ENCODE data around the gene HLA-DQA2. TPM values are rescaled to one million over a fixed set of nuclear protein-coding genes. Genes with fewer than 3 reads are reported as not detected.

HLA-DQA2 gene
- total RNA-seq, 1 donor from 2014 or later, result 1.8 TPM

DNA sequence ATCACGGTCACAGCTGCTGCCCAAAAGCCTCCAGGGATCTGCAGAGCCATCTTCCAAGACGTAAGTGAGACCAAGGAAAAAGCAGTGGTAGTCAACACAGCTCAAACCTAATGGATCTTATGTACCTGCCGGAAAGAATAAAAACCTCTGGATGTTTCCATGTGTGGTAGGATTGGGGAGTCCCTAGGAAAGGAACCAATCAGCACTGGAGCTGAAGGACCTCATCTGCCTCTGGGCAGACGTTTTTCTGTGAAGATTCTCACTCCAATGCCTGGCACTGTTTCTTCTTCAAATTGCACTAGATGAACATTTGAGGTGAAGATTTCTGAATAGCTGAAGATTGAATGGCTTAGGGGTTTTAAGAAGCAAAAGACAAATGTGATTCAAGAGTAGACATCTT, 22.2 kb downstream of the HLA-DQA2 start, which contains the start of gene HLA-DQB2:
Gene HLA-DQB2, minus strand, starts transcription at position 112 of the 400 bp plus-strand sequence. Its CDS starts 62 bp downstream, at position 50.
- no peak for DNase-seq
- Histone ChIP-seq H3K4me3 (no peak within 1 kb of the TSS), H3K27me3 (ENCODE audit: low read depth) (peaks cover 90% of the 10 kb centered on the region), H3K9me3 (replicated peaks) (no peaks in the 10 kb centered on the region), H3K4me1 (no peaks in the 10 kb centered on the region), H3K27ac (replicated peaks) (no peak within 1 kb of the TSS), H3K36me3 (no peaks in the 10 kb centered on the region)
- intact Hi-C loops (cut with micrococcal nuclease), result no loop called here
- TF ChIP-seq, protein P1, sequence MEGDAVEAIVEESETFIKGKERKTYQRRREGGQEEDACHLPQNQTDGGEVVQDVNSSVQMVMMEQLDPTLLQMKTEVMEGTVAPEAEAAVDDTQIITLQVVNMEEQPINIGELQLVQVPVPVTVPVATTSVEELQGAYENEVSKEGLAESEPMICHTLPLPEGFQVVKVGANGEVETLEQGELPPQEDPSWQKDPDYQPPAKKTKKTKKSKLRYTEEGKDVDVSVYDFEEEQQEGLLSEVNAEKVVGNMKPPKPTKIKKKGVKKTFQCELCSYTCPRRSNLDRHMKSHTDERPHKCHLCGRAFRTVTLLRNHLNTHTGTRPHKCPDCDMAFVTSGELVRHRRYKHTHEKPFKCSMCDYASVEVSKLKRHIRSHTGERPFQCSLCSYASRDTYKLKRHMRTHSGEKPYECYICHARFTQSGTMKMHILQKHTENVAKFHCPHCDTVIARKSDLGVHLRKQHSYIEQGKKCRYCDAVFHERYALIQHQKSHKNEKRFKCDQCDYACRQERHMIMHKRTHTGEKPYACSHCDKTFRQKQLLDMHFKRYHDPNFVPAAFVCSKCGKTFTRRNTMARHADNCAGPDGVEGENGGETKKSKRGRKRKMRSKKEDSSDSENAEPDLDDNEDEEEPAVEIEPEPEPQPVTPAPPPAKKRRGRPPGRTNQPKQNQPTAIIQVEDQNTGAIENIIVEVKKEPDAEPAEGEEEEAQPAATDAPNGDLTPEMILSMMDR (IDR thresholded peaks at IDR 0.05; ENCODE audit: borderline replicate concordance), result no peak

DNA sequence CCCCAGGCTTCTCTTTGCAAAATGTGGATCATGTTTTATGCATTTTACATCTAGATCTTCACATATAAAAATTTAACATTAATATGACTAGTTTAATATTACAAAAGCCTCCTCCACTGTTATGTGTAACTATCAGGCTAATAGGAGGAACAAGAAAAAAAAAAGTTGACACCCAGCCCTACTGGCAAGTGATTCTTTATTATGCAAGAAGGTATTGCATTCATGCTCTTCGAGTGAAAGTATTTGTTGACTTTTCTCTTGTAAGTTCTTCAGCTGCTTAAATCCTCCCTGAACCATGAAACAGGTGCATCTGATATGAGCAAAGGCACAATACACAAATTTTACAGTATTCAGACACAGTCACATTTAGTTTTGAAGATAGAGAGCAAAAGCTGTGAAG, 22.9 kb downstream of the HLA-DQA2 start:
- Histone ChIP-seq H3K4me3 (no peak overlapping the region), H3K27ac (replicated peaks) (no peak overlapping the region), H3K36me3 (no peaks in the 10 kb centered on the region), H3K27me3 (ENCODE audit: low read depth) (peaks cover 93% of the 10 kb centered on the region), H3K4me1 (no peaks in the 10 kb centered on the region), H3K9me3 (replicated peaks) (no peaks in the 10 kb centered on the region)
- no peak for DNase-seq
- intact Hi-C loops (cut with micrococcal nuclease), result no loop called here
- TF ChIP-seq, protein P1 (IDR thresholded peaks at IDR 0.05; ENCODE audit: borderline replicate concordance), result no peak

DNA sequence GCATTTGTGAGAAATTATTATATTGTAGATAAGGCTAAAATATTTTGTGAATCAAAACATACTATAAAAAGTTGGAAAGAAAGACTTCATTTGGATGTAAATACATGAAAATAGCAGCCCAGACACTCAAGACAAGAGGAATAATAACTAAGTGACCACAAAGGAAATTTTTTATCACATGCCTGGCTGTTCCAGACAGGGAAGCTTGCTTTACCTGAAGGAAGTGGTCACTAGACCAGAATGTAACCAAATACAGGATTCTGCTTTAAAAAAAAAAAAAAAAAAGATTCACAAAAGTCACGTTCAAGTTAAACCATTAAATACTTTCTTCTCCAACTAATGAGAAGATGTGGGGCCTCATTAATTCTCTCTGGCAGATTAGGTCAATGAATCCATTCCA, 31.5 kb downstream of the HLA-DQA2 start:
- Histone ChIP-seq H3K27ac (replicated peaks) (no peak overlapping the region), H3K4me3 (no peak overlapping the region), H3K4me1 (no peaks in the 10 kb centered on the region), H3K27me3 (ENCODE audit: low read depth) (peaks cover 53% of the 10 kb centered on the region), H3K36me3 (no peaks in the 10 kb centered on the region), H3K9me3 (replicated peaks) (no peaks in the 10 kb centered on the region)
- DNase-seq, result no peak
- intact Hi-C loops (cut with micrococcal nuclease), result no loop called here
- TF ChIP-seq, protein P1 (IDR thresholded peaks at IDR 0.05; ENCODE audit: borderline replicate concordance), result no peak

- Histone ChIP-seq H3K27ac (replicated peaks) (no peak overlapping the region), H3K27me3 (ENCODE audit: low read depth) (peaks cover 45% of the 10 kb centered on the region), H3K4me1 (no peaks in the 10 kb centered on the region), H3K4me3 (no peak overlapping the region), H3K36me3 (no peaks in the 10 kb centered on the region), H3K9me3 (replicated peaks) (no peaks in the 10 kb centered on the region)
- DNase-seq, result no peak
- TF ChIP-seq, protein P1 (IDR thresholded peaks at IDR 0.05; ENCODE audit: borderline replicate concordance), result no peak
- intact Hi-C loops (cut with micrococcal nuclease), result no loop called here
These were observed 33.2 kb downstream of the HLA-DQA2 start for GRCh38 chr6:32774426-32774825.

GRCh38 chr6:32775071-32775470, 33.9 kb downstream of the HLA-DQA2 start:
- Histone ChIP-seq H3K9me3 (replicated peaks) (no peaks in the 10 kb centered on the region), H3K4me3 (no peak overlapping the region), H3K27me3 (ENCODE audit: low read depth) (peaks cover 44% of the 10 kb centered on the region), H3K4me1 (no peaks in the 10 kb centered on the region), H3K27ac (replicated peaks) (no peak overlapping the region), H3K36me3 (no peaks in the 10 kb centered on the region)
- DNase-seq, result no peak
- intact Hi-C loops (cut with micrococcal nuclease), result no loop called here
- TF ChIP-seq, protein P1 (IDR thresholded peaks at IDR 0.05; ENCODE audit: borderline replicate concordance), result no peak
